Lower leg skin (tissue), 3 donors: ENCODE results near the gene PLAAT1.

Experiments
- POLR2A ChIP-seq, 2 donors: fragments of 450-650 bp; IDR thresholded peaks; one replicate each; pipeline ENCODE4 v1.6.1; 2016 to 2017; ENCODE audit warnings: antibody characterized with exemption in 2 of 2, mild to moderate bottlenecking in 1 of 2, moderate library complexity in 1 of 2
- TF ChIP-seq, protein P1 (sequence below), 3 donors: fragments of 450-650 bp; IDR thresholded peaks; one replicate each; pipeline ENCODE4 v1.5.1; 2016; ENCODE audit warnings: antibody characterized with exemption in 3 of 3, mild to moderate bottlenecking in 3 of 3, moderate library complexity in 2 of 3

DNA sequence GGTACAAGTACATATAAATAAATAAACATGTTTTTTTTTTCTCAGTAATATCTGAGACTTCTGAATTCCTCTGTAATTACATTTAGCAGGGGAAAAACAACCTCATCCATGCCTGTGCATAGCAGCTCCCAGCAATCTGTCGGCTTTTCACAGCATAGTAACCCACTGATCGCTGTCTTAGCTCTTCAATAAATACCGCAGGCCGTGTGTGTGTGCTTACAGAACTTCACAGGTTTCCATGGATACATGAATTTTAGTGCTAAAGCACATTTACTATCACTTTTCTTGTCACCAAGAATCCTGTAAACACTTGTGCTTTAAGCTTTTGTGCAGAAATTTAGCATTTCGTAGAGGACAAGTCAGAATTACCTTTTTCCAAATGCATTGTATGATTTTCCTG, 4.0 kb upstream of the PLAAT1 start:
- TF ChIP-seq, protein P1, sequence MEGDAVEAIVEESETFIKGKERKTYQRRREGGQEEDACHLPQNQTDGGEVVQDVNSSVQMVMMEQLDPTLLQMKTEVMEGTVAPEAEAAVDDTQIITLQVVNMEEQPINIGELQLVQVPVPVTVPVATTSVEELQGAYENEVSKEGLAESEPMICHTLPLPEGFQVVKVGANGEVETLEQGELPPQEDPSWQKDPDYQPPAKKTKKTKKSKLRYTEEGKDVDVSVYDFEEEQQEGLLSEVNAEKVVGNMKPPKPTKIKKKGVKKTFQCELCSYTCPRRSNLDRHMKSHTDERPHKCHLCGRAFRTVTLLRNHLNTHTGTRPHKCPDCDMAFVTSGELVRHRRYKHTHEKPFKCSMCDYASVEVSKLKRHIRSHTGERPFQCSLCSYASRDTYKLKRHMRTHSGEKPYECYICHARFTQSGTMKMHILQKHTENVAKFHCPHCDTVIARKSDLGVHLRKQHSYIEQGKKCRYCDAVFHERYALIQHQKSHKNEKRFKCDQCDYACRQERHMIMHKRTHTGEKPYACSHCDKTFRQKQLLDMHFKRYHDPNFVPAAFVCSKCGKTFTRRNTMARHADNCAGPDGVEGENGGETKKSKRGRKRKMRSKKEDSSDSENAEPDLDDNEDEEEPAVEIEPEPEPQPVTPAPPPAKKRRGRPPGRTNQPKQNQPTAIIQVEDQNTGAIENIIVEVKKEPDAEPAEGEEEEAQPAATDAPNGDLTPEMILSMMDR (IDR thresholded peaks at IDR 0.05), result no peak
- no peak for TF ChIP-seq POLR2A (IDR thresholded peaks at IDR 0.05)
